Brain microvascular endothelial cell (primary cell): ENCODE results near the gene DCC.
A peak's percentile ranks its signal among the peaks of the same experiment; 100 is the strongest.

Experiments
- DNase-seq: peaks from one replicate; pipeline ENCODE4 v3.0.0-alpha.2; 2020
- H3K27ac ChIP-seq: fragments of 250-450 bp; sonication (Bioruptor Pico); 2 replicates; pipeline ENCODE4 v1.5.1; 2020; ENCODE audit warnings: mild to moderate bottlenecking, moderate library complexity
- H3K27me3 ChIP-seq: fragments of 250-450 bp; sonication (Bioruptor Pico); replicated peaks from 2 replicates; pipeline ENCODE4 v1.5.1; 2020; ENCODE audit warnings: mild to moderate bottlenecking
- H3K36me3 ChIP-seq: fragments of 250-450 bp; sonication (Bioruptor Pico); replicated peaks from 2 replicates; pipeline ENCODE4 v1.5.1; 2020; ENCODE audit warnings: mild to moderate bottlenecking
- H3K4me3 ChIP-seq: 2 replicates; pipeline ENCODE4 v1.5.1; 2011; ENCODE audit warnings: low read depth, mild to moderate bottlenecking, control low read depth, low read length, moderate library complexity
- CTCF ChIP-seq: IDR thresholded peaks from 2 replicates; pipeline ENCODE4 v1.5.1; 2011; ENCODE audit warnings: low read depth, mild to moderate bottlenecking, moderate library complexity, low read length, control low read depth, inconsistent platforms; ENCODE audit errors: missing control alignments
- in situ Hi-C: cut with HindIII; loops from 2 replicates; pipeline ENCODE4 v1.10.0; 2017; ENCODE audit warnings: low sequenced_read_pairs, low pct_ligation_motif_present

DCC gene

GRCh38 chr18:52319424-52319983, 20.5 kb upstream of the DCC start:
- Histone ChIP-seq H3K4me3 (no peak overlapping the region), H3K36me3 (no peaks in the 10 kb centered on the region), H3K27me3 (no peaks in the 10 kb centered on the region), H3K27ac (no peak overlapping the region)
- DNase-seq = no peak
- in situ Hi-C loops = no loop called here
- no peak for TF ChIP-seq CTCF

- no peaks in the 10 kb centered on the region for H3K36me3 ChIP-seq
- no peak overlapping the region for H3K27ac ChIP-seq
- in situ Hi-C loops = no loop called here
- no peak overlapping the region for H3K4me3 ChIP-seq
- DNase-seq = no peak
- no peak for TF ChIP-seq CTCF
- H3K27me3 ChIP-seq = no peaks in the 10 kb centered on the region
Observed at GRCh38 chr18:52322307-52322706, 17.7 kb upstream of the DCC start.

- TF ChIP-seq CTCF = no peak
- in situ Hi-C loops = no loop called here
- H3K36me3 ChIP-seq = no peaks in the 10 kb centered on the region
- H3K4me3 ChIP-seq = no peak overlapping the region
- no peaks in the 10 kb centered on the region for H3K27me3 ChIP-seq
- no peak overlapping the region for H3K27ac ChIP-seq
- DNase-seq = no peak
Observed at GRCh38 chr18:52323802-52324201, 16.2 kb upstream of the DCC start.

- Histone ChIP-seq H3K27me3 (no peaks in the 10 kb centered on the region), H3K27ac (no peak overlapping the region), H3K36me3 (no peaks in the 10 kb centered on the region), H3K4me3 (no peak overlapping the region)
- in situ Hi-C loops = no loop called here
- DNase-seq = peak; percentile 59
- no peak for TF ChIP-seq CTCF
Observed at GRCh38 chr18:52325997-52326396, 14.0 kb upstream of the DCC start.

- no peak for DNase-seq
- no peak overlapping the region for H3K27ac ChIP-seq
- H3K27me3 ChIP-seq = no peaks in the 10 kb centered on the region
- H3K4me3 ChIP-seq = no peak overlapping the region
- TF ChIP-seq CTCF = no peak
- in situ Hi-C loops = no loop called here
- H3K36me3 ChIP-seq = no peaks in the 10 kb centered on the region
Observed at GRCh38 chr18:52333860-52334259, 6.1 kb upstream of the DCC start.

GRCh38 chr18:52334307-52334706, 5.7 kb upstream of the DCC start:
- TF ChIP-seq CTCF = no peak
- in situ Hi-C loops = no loop called here
- H3K27ac ChIP-seq = no peak overlapping the region
- no peaks in the 10 kb centered on the region for H3K36me3 ChIP-seq
- DNase-seq = no peak
- no peaks in the 10 kb centered on the region for H3K27me3 ChIP-seq
- no peak overlapping the region for H3K4me3 ChIP-seq
